RWPE2 (cell line): Measurements from ENCODE around the gene LRIG2.
"Not testable (repeated sequence)": the region's sequence is repeated elsewhere in the genome, so short reads cannot be mapped to it uniquely, and the experiment has no call there.

Experiments used
- ATAC-seq: fragments of 200-7000 bp; cut with Tn5 transposase; 3 replicates; pipeline ENCODE4 v1.9.1; 2021; ENCODE audit warnings: low read depth
- DNase-seq: peaks from one replicate; pipeline ENCODE4 v3.0.0-alpha.2; 2020; ENCODE audit warnings: low spot score
- H3K27ac ChIP-seq: fragments of 450-650 bp; 2 replicates; pipeline ENCODE4 v1.5.1; 2017; ENCODE audit warnings: mild to moderate bottlenecking; ENCODE audit not compliant: poor library complexity, severe bottlenecking
- H3K27me3 ChIP-seq: fragments of 250-450 bp; sonication (Bioruptor Pico); 2 replicates; pipeline ENCODE4 v1.5.1; 2021; ENCODE audit warnings: mild to moderate bottlenecking, moderate library complexity; ENCODE audit not compliant: insufficient read depth, poor library complexity, severe bottlenecking
- H3K36me3 ChIP-seq: fragments of 250-450 bp; sonication (Bioruptor Pico); 2 replicates; pipeline ENCODE4 v1.5.1; 2020; ENCODE audit warnings: low read depth, mild to moderate bottlenecking, moderate library complexity
- H3K4me1 ChIP-seq: fragments of 250-450 bp; sonication (Bioruptor Pico); 2 replicates; pipeline ENCODE4 v1.5.1; 2021; ENCODE audit warnings: mild to moderate bottlenecking, moderate library complexity; ENCODE audit not compliant: insufficient read depth, poor library complexity, severe bottlenecking
- H3K4me3 ChIP-seq: fragments of 250-450 bp; sonication (Bioruptor Pico); 2 replicates; pipeline ENCODE4 v1.5.1; 2021; ENCODE audit warnings: mild to moderate bottlenecking, moderate library complexity; ENCODE audit not compliant: severe bottlenecking
- H3K9me3 ChIP-seq: fragments of 250-450 bp; sonication (Bioruptor Pico); 2 replicates; pipeline ENCODE4 v1.5.1; 2021; ENCODE audit warnings: mild to moderate bottlenecking, moderate library complexity; ENCODE audit not compliant: severe bottlenecking
- CTCF ChIP-seq: fragments of 450-650 bp; IDR thresholded peaks from one replicate; pipeline ENCODE4 v1.5.1; 2017; ENCODE audit warnings: mild to moderate bottlenecking, moderate library complexity; ENCODE audit not compliant: poor library complexity, severe bottlenecking

Gene LRIG2

GRCh38 chr1:113146242-113147072 lies 73.5 kb downstream of the LRIG2 start:
- no peak overlapping the region for H3K4me3 ChIP-seq
- no peaks in the 10 kb centered on the region for H3K27me3 ChIP-seq
- TF ChIP-seq CTCF, result no peak
- H3K27ac ChIP-seq, result no peak overlapping the region
- no peaks in the 10 kb centered on the region for H3K36me3 ChIP-seq
- ATAC-seq, result peak; percentile 55
- H3K9me3 ChIP-seq, result no peaks in the 10 kb centered on the region
- H3K4me1 ChIP-seq, result peaks cover 7% of the 10 kb centered on the region
- DNase-seq, result no peak

GRCh38 chr1:113147073-113147625 lies 74.2 kb downstream of the LRIG2 start:
- H3K36me3 ChIP-seq, result no peaks in the 10 kb centered on the region
- H3K27me3 ChIP-seq, result no peaks in the 10 kb centered on the region
- no peaks in the 10 kb centered on the region for H3K9me3 ChIP-seq
- H3K4me1 ChIP-seq, result peaks cover under 1% of the 10 kb centered on the region
- ATAC-seq, result no peak; the same call in 2 of the 3 replicates
- no peak for DNase-seq
- TF ChIP-seq CTCF, result no peak
- no peak overlapping the region for H3K27ac ChIP-seq
- no peak overlapping the region for H3K4me3 ChIP-seq

GRCh38 chr1:113147826-113148225 lies 74.8 kb downstream of the LRIG2 start:
- ATAC-seq (no peak), DNase-seq (no peak)
- no peak for TF ChIP-seq CTCF
- H3K4me3 ChIP-seq, result no peak overlapping the region
- no peaks in the 10 kb centered on the region for H3K9me3 ChIP-seq
- H3K4me1 ChIP-seq, result no peaks in the 10 kb centered on the region
- no peak overlapping the region for H3K27ac ChIP-seq
- no peaks in the 10 kb centered on the region for H3K27me3 ChIP-seq
- no peaks in the 10 kb centered on the region for H3K36me3 ChIP-seq

- not testable (repeated sequence) for H3K36me3 ChIP-seq, H3K27me3 ChIP-seq, H3K4me3 ChIP-seq, H3K9me3 ChIP-seq, ATAC-seq, H3K27ac ChIP-seq, DNase-seq, H3K4me1 ChIP-seq
Measured at GRCh38 chr1:113150494-113150893, 77.5 kb downstream of the LRIG2 start.

GRCh38 chr1:113153116-113153803 lies 80.3 kb downstream of the LRIG2 start:
- H3K27ac ChIP-seq, result no peak overlapping the region
- DNase-seq (no peak), ATAC-seq (peak; percentile 70)
- no peaks in the 10 kb centered on the region for H3K36me3 ChIP-seq
- H3K4me3 ChIP-seq, result no peak overlapping the region
- no peaks in the 10 kb centered on the region for H3K27me3 ChIP-seq
- no peaks in the 10 kb centered on the region for H3K9me3 ChIP-seq
- no peaks in the 10 kb centered on the region for H3K4me1 ChIP-seq
- no peak for TF ChIP-seq CTCF
